Hepatocyte (in vitro differentiated cells): ENCODE data around the gene C17orf100. TPM values are rescaled to one million over a fixed set of nuclear protein-coding genes. Genes with fewer than 3 reads are reported as not detected.

ENCODE experiments used
- DNase-seq: peaks from one replicate; pipeline ENCODE4 v3.0.0-alpha.2; 2016; ENCODE audit warnings: low spot score
- H2AFZ ChIP-seq: fragments of 200-600 bp; sonication (generic); 2 replicates; pipeline ENCODE4 v1.6.0; 2016; ENCODE audit warnings: antibody characterized with exemption, mild to moderate bottlenecking
- H3K27ac ChIP-seq: fragments of 200-600 bp; sonication (generic); 2 replicates; pipeline ENCODE4 v1.5.1; 2016; ENCODE audit warnings: mild to moderate bottlenecking
- H3K27me3 ChIP-seq: fragments of 200-600 bp; sonication (generic); 2 replicates; pipeline ENCODE4 v1.6.1; 2016
- H3K36me3 ChIP-seq: fragments of 200-600 bp; sonication (generic); replicated peaks from 2 replicates; pipeline ENCODE4 v1.5.1; 2016; ENCODE audit warnings: low read depth; ENCODE audit not compliant: insufficient read depth
- H3K4me1 ChIP-seq: fragments of 200-600 bp; sonication (generic); 2 replicates; pipeline ENCODE4 v1.5.1; 2016; ENCODE audit warnings: mild to moderate bottlenecking, moderate library complexity; ENCODE audit not compliant: insufficient read depth
- H3K4me2 ChIP-seq: fragments of 200-600 bp; sonication (generic); 2 replicates; pipeline ENCODE4 v1.6.0; 2016
- H3K4me3 ChIP-seq: fragments of 200-600 bp; sonication (generic); 2 replicates; pipeline ENCODE4 v1.5.1; 2016; ENCODE audit warnings: mild to moderate bottlenecking
- H3K79me2 ChIP-seq: fragments of 200-600 bp; sonication (generic); 2 replicates; pipeline ENCODE4 v1.6.0; 2017; ENCODE audit warnings: mild to moderate bottlenecking
- H3K9me2 ChIP-seq: fragments of 200-600 bp; sonication (generic); replicated peaks from 2 replicates; pipeline ENCODE4 v1.6.0; 2017; ENCODE audit warnings: mild to moderate bottlenecking; ENCODE audit not compliant: insufficient read depth
- H3K9me3 ChIP-seq: fragments of 200-600 bp; sonication (generic); 2 replicates; pipeline ENCODE4 v1.5.1; 2016; ENCODE audit warnings: low read depth, mild to moderate bottlenecking
- H4K20me1 ChIP-seq: fragments of 200-600 bp; sonication (generic); 2 replicates; pipeline ENCODE4 v1.6.0; 2016; ENCODE audit warnings: mild to moderate bottlenecking; ENCODE audit not compliant: insufficient read depth, poor library complexity, severe bottlenecking
- EZH2 ChIP-seq: fragments of 200-600 bp; sonication (generic); IDR thresholded peaks from 2 replicates; pipeline ENCODE4 v1.6.1; 2016; ENCODE audit warnings: antibody characterized with exemption, mild to moderate bottlenecking, borderline replicate concordance
- EZH2phosphoT487 ChIP-seq: fragments of 200-600 bp; sonication (generic); IDR thresholded peaks from one replicate; pipeline ENCODE4 v1.6.1; 2018; ENCODE audit warnings: antibody characterized with exemption, mild to moderate bottlenecking, low read depth, moderate library complexity; ENCODE audit not compliant: unreplicated experiment, severe bottlenecking
- WGBS: methylation state at CpG from one replicate; pipeline ENCODE4 v1.1.6; 2016; ENCODE audit warnings: low lambda C conversion rate; ENCODE audit errors: missing lambda C conversion rate; 5-methylcytosine and 5-hydroxymethylcytosine counted together
- polyA plus RNA-seq: library from polyadenylated mRNA; unstranded; fragments of >200 nt; fragmentation: Nextera tagmentation; extraction: Ambion mirVana; gene quantifications from 2 replicates; pipeline ENCODE4 v1.2.1, GENCODE V29; 2016
- total RNA-seq: library from RNA; depleted of rRNA; stranded (reverse); fragments of >200 nt; gene quantifications from 2 replicates; pipeline ENCODE4 v1.2.3, GENCODE V29; 2014
- TF ChIP-seq, protein P1 (sequence below): fragments of 200-600 bp; sonication (generic); IDR thresholded peaks from 2 replicates; pipeline ENCODE4 v1.5.1; 2016; ENCODE audit warnings: antibody characterized with exemption, mild to moderate bottlenecking; ENCODE audit not compliant: poor library complexity

The C17orf100 gene
- total and polyA plus RNA-seq, 2 experiments from 2014 or later, result 4.5 to 5.5 TPM

DNA sequence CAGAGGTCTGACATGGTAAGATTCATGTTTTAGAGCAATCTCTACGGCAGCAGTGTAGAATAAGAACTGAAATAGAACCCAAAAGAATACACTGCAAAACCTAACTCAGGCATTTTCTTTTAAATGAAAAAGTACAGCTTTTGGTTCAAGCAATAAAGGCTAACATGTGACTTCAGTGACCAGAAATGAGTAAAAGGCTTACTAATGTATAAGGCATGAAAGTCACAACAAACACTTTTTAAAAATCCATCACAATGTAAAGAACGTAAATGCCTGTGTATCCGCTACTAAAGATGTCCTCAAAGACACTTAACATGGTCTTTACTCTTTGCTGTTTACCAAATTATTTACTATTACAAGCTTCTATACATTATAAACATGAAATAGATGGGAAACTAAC is 27.6 kb upstream of the C17orf100 start:
- H3K36me3 ChIP-seq, result peaks cover 3% of the 10 kb centered on the region
- no peak overlapping the region for H2AFZ ChIP-seq
- H3K9me2 ChIP-seq, result no peaks in the 10 kb centered on the region
- no peak overlapping the region for H3K4me3 ChIP-seq
- no peak overlapping the region for H3K4me2 ChIP-seq
- H3K9me3 ChIP-seq, result no peaks in the 10 kb centered on the region
- no peak overlapping the region for H3K27ac ChIP-seq
- H3K79me2 ChIP-seq, result peaks cover 11% of the 10 kb centered on the region
- WGBS, result 98% methylated on average over 3 of the region's 3 CpGs
- no peaks in the 10 kb centered on the region for H4K20me1 ChIP-seq
- no peaks in the 10 kb centered on the region for H3K4me1 ChIP-seq
- no peak for DNase-seq
- TF ChIP-seq EZH2phosphoT487, result no peak
- no peak for TF ChIP-seq EZH2
- TF ChIP-seq, protein P1, sequence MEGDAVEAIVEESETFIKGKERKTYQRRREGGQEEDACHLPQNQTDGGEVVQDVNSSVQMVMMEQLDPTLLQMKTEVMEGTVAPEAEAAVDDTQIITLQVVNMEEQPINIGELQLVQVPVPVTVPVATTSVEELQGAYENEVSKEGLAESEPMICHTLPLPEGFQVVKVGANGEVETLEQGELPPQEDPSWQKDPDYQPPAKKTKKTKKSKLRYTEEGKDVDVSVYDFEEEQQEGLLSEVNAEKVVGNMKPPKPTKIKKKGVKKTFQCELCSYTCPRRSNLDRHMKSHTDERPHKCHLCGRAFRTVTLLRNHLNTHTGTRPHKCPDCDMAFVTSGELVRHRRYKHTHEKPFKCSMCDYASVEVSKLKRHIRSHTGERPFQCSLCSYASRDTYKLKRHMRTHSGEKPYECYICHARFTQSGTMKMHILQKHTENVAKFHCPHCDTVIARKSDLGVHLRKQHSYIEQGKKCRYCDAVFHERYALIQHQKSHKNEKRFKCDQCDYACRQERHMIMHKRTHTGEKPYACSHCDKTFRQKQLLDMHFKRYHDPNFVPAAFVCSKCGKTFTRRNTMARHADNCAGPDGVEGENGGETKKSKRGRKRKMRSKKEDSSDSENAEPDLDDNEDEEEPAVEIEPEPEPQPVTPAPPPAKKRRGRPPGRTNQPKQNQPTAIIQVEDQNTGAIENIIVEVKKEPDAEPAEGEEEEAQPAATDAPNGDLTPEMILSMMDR, result no peak
- H3K27me3 ChIP-seq, result no peaks in the 10 kb centered on the region

DNA sequence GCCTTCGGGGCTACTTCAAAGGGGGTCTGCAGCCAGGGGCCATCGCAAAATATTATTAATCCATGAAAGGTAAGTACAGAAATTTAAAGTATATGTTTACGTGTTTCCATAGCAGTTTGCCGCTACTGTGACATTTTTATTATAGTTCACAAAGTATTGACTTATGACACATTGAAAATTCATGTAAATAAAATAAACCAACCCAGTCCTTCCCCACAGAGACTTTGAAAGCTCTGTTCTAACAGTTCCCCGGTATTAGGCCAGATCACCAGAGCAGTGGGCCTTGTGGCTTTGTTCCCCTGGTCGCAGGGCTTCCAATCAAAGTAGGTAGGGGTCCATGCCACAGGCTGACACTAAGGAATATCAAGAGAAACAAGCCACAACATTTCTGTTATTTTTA is 24.9 kb upstream of the C17orf100 start:
- H4K20me1 ChIP-seq, result no peaks in the 10 kb centered on the region
- DNase-seq, result no peak
- H3K9me2 ChIP-seq, result no peaks in the 10 kb centered on the region
- H3K4me1 ChIP-seq, result no peaks in the 10 kb centered on the region
- no peak overlapping the region for H3K27ac ChIP-seq
- peaks cover 3% of the 10 kb centered on the region for H3K36me3 ChIP-seq
- WGBS, result 99% methylated on average over 6 of the region's 6 CpGs
- no peaks in the 10 kb centered on the region for H3K9me3 ChIP-seq
- H3K4me2 ChIP-seq, result no peak overlapping the region
- H3K4me3 ChIP-seq, result no peak overlapping the region
- no peak overlapping the region for H2AFZ ChIP-seq
- peaks cover 13% of the 10 kb centered on the region for H3K79me2 ChIP-seq
- TF ChIP-seq EZH2phosphoT487, result no peak
- TF ChIP-seq EZH2, result no peak
- TF ChIP-seq, protein P1, result no peak
- H3K27me3 ChIP-seq, result no peaks in the 10 kb centered on the region

DNA sequence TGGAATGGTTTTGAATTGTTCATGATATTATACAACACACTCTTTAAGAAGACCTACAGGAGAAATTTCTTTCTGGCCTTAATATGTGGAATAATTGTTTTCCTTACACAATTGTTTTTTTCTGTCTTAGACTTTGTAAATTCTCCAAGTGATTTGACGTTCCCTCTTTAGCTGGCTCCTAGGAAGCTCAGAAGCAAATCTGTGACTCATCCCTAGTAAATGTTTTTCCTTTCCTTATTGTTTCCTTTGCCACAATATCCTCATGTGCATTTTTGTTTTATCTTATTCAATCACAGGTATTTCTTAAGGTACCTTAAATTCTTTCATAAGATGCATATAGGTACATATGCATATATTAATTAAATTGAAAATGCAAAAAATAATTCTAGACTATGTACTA is 24.5 kb upstream of the C17orf100 start:
- Histone ChIP-seq H2AFZ (no peak overlapping the region), H3K4me1 (no peaks in the 10 kb centered on the region), H3K4me3 (no peak overlapping the region), H3K9me3 (no peaks in the 10 kb centered on the region), H3K27me3 (no peaks in the 10 kb centered on the region), H3K4me2 (no peak overlapping the region), H3K27ac (no peak overlapping the region), H4K20me1 (no peaks in the 10 kb centered on the region), H3K36me3 (peaks cover 3% of the 10 kb centered on the region), H3K9me2 (no peaks in the 10 kb centered on the region), H3K79me2 (peaks cover 14% of the 10 kb centered on the region)
- DNase-seq, result no peak
- no peak for TF ChIP-seq EZH2
- TF ChIP-seq, protein P1, result no peak
- TF ChIP-seq EZH2phosphoT487, result no peak
- 89% methylated on average over 1 of the region's 1 CpG for WGBS

DNA sequence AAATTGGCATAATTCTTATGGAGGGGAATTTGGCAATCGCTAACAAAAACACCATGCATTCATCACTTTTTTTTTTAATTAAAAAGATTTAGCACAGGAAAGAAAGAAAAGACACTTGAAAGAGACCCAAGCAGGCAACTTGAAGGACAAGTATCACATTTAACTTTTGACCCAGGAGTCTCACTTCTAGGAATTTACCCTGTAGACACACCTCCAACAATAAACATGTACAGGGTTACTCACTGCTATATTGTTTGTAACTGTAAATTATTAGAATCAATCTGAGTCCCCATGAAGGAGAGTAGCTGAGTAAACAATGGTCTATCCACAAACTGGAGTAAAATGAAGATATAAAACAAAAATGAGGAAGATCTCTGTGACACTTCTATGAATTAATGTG is 21.2 kb upstream of the C17orf100 start:
- Histone ChIP-seq H3K9me3 (no peaks in the 10 kb centered on the region), H3K4me2 (no peak overlapping the region), H4K20me1 (no peaks in the 10 kb centered on the region), H3K36me3 (peaks cover 8% of the 10 kb centered on the region), H2AFZ (no peak overlapping the region), H3K4me3 (no peak overlapping the region), H3K4me1 (no peaks in the 10 kb centered on the region), H3K27me3 (no peaks in the 10 kb centered on the region), H3K79me2 (peaks cover 25% of the 10 kb centered on the region), H3K27ac (no peak overlapping the region), H3K9me2 (no peaks in the 10 kb centered on the region)
- TF ChIP-seq EZH2phosphoT487, result no peak
- TF ChIP-seq, protein P1, result no peak
- no peak for TF ChIP-seq EZH2
- WGBS, result 100% methylated on average over 1 of the region's 1 CpG
- no peak for DNase-seq
